IMR-90 (cell line): ENCODE measurements around the gene MYO1F.

Experiments
- MAZ ChIP-seq: IDR thresholded peaks from 2 replicates; pipeline ENCODE4 v1.6.1; 2012; ENCODE audit warnings: low read depth, mild to moderate bottlenecking, low read length, improper control_type of control experiment, moderate library complexity, borderline replicate concordance
- NFE2L2 ChIP-seq: fragments of 150-350 bp; IDR thresholded peaks from 2 replicates; pipeline ENCODE4 v1.6.1; 2016; ENCODE audit warnings: low read depth, mild to moderate bottlenecking, low read length
- POLR2A ChIP-seq: IDR thresholded peaks from 2 replicates; pipeline ENCODE4 v1.6.1; 2012; ENCODE audit warnings: mild to moderate bottlenecking, low read depth, low read length
- RCOR1 ChIP-seq: IDR thresholded peaks from 2 replicates; pipeline ENCODE4 v1.6.1; 2012; ENCODE audit warnings: mild to moderate bottlenecking, low read length, improper control_type of control experiment; ENCODE audit not compliant: insufficient replicate concordance
- RFX5 ChIP-seq: IDR thresholded peaks from 2 replicates; pipeline ENCODE4 v1.8.0; 2012; ENCODE audit warnings: low read depth, mild to moderate bottlenecking, low read length, moderate library complexity
- TF ChIP-seq, protein P1 (sequence below): conservative IDR thresholded peaks from 2 replicates; pipeline ENCODE4 v1.5.1; 2012; ENCODE audit warnings: mild to moderate bottlenecking, low read depth, low read length, improper control_type of control experiment

DNA sequence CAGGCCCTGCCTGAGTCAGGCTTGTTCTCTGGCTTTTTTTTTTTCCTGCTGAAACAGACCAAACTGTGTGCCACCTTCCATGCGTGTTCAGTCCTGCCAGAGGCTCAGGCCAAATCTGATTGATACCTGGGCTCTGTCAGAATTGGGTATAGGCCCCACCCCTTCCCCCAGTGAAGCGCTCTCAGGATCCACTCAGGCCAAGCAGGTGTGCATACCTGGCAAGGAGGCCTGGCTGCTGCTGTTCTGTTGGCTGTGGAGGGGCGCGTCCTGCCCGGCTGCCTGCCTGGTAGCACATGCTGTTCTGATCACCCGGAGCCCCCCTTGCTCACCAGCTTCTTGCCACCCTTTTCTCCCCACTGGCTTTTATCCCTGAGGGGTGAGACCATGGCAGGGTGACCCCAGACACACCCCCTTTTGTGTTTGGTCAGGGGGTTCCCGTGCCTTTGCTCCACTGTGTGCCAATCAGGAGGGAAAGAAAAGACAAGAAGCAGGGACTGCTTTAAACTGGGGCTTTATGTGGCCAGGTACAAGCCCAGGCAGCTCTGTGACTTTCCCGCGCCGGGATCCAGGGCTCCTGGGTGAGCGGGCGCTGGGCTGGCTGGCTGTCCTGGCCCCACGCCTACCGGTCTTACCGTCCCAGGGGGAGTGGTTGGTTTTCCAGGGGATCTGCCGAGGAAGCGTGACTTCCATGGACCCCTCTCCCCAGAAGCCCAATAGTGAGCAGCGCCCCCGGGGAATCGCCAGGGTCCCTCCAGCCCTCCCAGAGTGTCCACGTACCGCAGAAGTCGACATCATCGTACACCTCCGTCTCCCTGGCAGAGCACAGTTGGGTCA is 87.5 kb downstream of the MYO1F start:
- TF ChIP-seq RCOR1 (no peak), POLR2A (no peak), MAZ (no peak), RFX5 (no peak), NFE2L2 (no peak)
- TF ChIP-seq, protein P1, sequence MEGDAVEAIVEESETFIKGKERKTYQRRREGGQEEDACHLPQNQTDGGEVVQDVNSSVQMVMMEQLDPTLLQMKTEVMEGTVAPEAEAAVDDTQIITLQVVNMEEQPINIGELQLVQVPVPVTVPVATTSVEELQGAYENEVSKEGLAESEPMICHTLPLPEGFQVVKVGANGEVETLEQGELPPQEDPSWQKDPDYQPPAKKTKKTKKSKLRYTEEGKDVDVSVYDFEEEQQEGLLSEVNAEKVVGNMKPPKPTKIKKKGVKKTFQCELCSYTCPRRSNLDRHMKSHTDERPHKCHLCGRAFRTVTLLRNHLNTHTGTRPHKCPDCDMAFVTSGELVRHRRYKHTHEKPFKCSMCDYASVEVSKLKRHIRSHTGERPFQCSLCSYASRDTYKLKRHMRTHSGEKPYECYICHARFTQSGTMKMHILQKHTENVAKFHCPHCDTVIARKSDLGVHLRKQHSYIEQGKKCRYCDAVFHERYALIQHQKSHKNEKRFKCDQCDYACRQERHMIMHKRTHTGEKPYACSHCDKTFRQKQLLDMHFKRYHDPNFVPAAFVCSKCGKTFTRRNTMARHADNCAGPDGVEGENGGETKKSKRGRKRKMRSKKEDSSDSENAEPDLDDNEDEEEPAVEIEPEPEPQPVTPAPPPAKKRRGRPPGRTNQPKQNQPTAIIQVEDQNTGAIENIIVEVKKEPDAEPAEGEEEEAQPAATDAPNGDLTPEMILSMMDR = no peak
